ENCODE measurements around the gene WASF1. TPM values are rescaled to one million over a fixed set of nuclear protein-coding genes. Genes with fewer than 3 reads are reported as not detected.
"Not testable (repeated sequence)": the region's sequence is repeated elsewhere in the genome, so short reads cannot be mapped to it uniquely, and the experiment has no call there.

The WASF1 gene
- total RNA-seq, 1 donor from 2014 or later: 4.3 TPM

GRCh38 chr6:110139052-110139451 is 40.4 kb downstream of the WASF1 start:
- H3K4me3 ChIP-seq: no peak overlapping the region
- no peaks in the 10 kb centered on the region for H3K27me3 ChIP-seq (ENCODE audit: low read depth)
- ATAC-seq: peak in 1 of 2 donors; percentile 21
- H3K4me1 ChIP-seq: no peaks in the 10 kb centered on the region
- DNase-seq: no peak
- intact Hi-C loops (cut with DNase I): no loop called here
- H3K27ac ChIP-seq: no peak overlapping the region
- no peak for TF ChIP-seq CTCF (IDR thresholded peaks at IDR 0.05)
- H3K9me3 ChIP-seq: no peaks in the 10 kb centered on the region
- H3K36me3 ChIP-seq: no peaks in the 10 kb centered on the region

- H3K36me3 ChIP-seq: no peaks in the 10 kb centered on the region
- DNase-seq: no peak
Observed at GRCh38 chr6:110137924-110138887, 41.3 kb downstream of the WASF1 start.

GRCh38 chr6:110130362-110130761 is 49.1 kb downstream of the WASF1 start:
- no peaks in the 10 kb centered on the region for H3K4me1 ChIP-seq
- DNase-seq (no peak), ATAC-seq (no peak)
- H3K36me3 ChIP-seq: no peaks in the 10 kb centered on the region
- no peak overlapping the region for H3K27ac ChIP-seq
- intact Hi-C loops (cut with DNase I): no loop called here
- no peaks in the 10 kb centered on the region for H3K27me3 ChIP-seq (ENCODE audit: low read depth)
- TF ChIP-seq CTCF (IDR thresholded peaks at IDR 0.05): no peak
- no peaks in the 10 kb centered on the region for H3K9me3 ChIP-seq
- no peak overlapping the region for H3K4me3 ChIP-seq

More at GRCh38 chr6:110137924-110138887, 41.3 kb downstream of the WASF1 start:
- intact Hi-C loops (cut with DNase I): no loop called here
- Histone ChIP-seq H3K27me3 (ENCODE audit: low read depth) (no peaks in the 10 kb centered on the region), H3K4me1 (no peaks in the 10 kb centered on the region), H3K27ac (no peak overlapping the region), H3K4me3 (no peak overlapping the region), H3K9me3 (no peaks in the 10 kb centered on the region)
- no peak for TF ChIP-seq CTCF (IDR thresholded peaks at IDR 0.05)
- no peak for ATAC-seq

GRCh38 chr6:110128418-110128817 is 51.1 kb downstream of the WASF1 start:
- no peaks in the 10 kb centered on the region for H3K9me3 ChIP-seq
- no peak overlapping the region for H3K4me3 ChIP-seq
- H3K27ac ChIP-seq: no peak overlapping the region
- H3K36me3 ChIP-seq: no peaks in the 10 kb centered on the region
- no peak for ATAC-seq
- intact Hi-C loops (cut with DNase I): no loop called here
- no peak for DNase-seq
- H3K4me1 ChIP-seq: no peaks in the 10 kb centered on the region
- no peaks in the 10 kb centered on the region for H3K27me3 ChIP-seq (ENCODE audit: low read depth)
- TF ChIP-seq CTCF (IDR thresholded peaks at IDR 0.05): no peak

GRCh38 chr6:110125361-110125760 is 54.1 kb downstream of the WASF1 start:
- Histone ChIP-seq H3K27ac (no peak overlapping the region), H3K9me3 (no peaks in the 10 kb centered on the region), H3K27me3 (ENCODE audit: low read depth) (no peaks in the 10 kb centered on the region), H3K36me3 (no peaks in the 10 kb centered on the region), H3K4me1 (no peaks in the 10 kb centered on the region), H3K4me3 (no peak overlapping the region)
- ATAC-seq (no peak), DNase-seq (no peak)
- intact Hi-C loops (cut with DNase I): no loop called here
- no peak for TF ChIP-seq CTCF (IDR thresholded peaks at IDR 0.05)

GRCh38 chr6:110121655-110122054 is 57.8 kb downstream of the WASF1 start:
- H3K4me3 ChIP-seq; H3K36me3 ChIP-seq; H3K27ac ChIP-seq; intact Hi-C loops (cut with DNase I); H3K27me3 ChIP-seq (ENCODE audit: low read depth); H3K9me3 ChIP-seq; H3K4me1 ChIP-seq; ATAC-seq; DNase-seq: not testable (repeated sequence)
